Skin epidermis (tissue), 12 donors: ENCODE measurements around the gene UBE2E3.
A peak's percentile ranks its signal among the peaks of the same experiment; 100 is the strongest.

Experiments used
- H3K27ac ChIP-seq, 21 experiments: fragments of 200-600 bp; sonication (generic) in 11 of 21; one replicate each; pipeline ENCODE4 v1.5.0; 2020; ENCODE audit warnings: mild to moderate bottlenecking in 3 of 21, inconsistent platforms in 2 of 21, moderate library complexity in 2 of 21
- H3K4me3 ChIP-seq, 7 experiments: fragments of 200-600 bp; sonication (generic) in 2 of 7; one replicate each; pipeline ENCODE4 v1.5.0; 2020; ENCODE audit warnings: inconsistent platforms in 2 of 7, mild to moderate bottlenecking in 2 of 7, moderate library complexity in 1 of 7

Gene UBE2E3

DNA sequence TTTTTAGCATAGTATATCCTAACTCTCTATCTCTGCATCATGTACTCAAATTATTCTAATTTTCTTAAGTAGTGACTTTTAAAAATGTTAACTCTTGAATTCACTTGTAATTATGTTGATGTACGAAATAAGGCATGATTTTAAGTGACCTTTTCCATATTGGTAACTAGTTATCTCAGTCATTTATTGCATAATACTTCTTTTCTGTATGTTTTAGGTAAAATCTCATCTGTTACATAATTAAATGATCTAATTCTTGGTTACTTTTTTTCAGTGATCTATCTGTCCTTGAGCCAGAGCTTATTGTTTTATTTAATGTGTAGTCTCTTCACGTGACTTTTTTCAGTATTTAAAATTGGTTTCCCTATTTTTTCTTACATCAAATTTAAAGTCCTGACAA, 4.8 kb upstream of the UBE2E3 start:
- Histone ChIP-seq H3K4me3 (no peak overlapping the region), H3K27ac (no peak overlapping the region)

DNA sequence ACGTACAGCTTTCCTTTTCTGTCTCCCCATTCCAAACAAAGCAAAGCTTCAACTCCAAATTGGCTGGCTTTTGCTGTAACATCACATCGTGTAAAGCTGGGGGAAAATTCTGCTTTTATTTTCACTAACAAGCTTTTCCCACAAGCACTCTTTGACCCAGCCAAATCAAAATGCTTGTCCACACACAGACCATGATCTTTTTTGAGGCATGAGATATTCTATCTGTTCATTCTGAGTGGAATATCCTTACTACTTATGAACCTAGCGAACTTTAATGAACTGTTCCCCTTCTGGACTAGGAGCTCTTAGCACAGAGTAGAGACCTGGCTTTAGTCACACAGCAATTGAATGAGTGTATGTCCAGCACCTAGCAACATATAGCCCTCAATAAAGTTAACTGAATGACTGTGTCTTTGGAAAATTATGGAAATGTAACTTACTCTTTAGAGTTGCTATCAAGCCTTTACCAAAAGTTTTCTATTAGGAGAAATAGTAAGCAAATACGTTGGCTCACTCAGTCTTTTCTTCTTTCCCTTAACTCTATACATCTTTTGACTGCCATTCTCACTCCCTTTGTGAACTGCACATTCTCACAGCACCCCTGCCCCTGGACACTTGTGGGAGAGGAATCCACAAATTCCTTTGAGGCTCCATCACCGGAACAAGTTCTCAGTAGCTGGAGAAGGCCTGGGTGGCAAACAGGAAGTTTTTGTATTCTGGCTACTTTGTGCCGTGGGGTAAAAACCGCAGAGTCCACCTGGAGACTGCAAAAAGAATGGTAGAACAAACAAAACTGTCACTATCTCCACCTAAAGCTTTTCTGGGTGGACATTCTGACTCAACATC, 1.3 kb upstream of the UBE2E3 start:
- H3K4me3 ChIP-seq: peak overlapping the region in 2 of 7 experiments; percentile 50 to 61

DNA sequence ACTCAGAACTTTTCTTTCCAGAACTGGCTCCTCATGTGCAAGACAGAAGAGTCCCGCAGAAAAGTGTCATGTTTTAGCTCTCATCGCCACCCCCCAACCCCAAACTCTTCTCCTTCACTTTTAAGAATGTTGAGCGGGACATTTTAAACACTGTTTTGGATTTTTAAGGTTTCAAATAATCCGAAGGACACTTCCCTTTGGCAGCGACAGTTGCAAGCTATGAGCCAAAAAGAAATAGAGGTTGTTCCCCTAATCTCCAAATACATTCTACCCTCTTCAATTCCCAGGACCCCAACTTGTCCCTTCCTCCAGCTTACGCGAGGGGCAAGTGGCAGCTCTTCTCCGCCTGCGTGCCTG, 678 bp upstream of the UBE2E3 start:
- peak overlapping the region; percentile 44 to 92 (median 86) for H3K27ac ChIP-seq
- peak overlapping the region; percentile 50 to 84 (median 65) for H3K4me3 ChIP-seq

More for the DNA sequence above, 1.3 kb upstream of the UBE2E3 start:
- peak overlapping the region in 10 of 21 experiments; percentile 15 to 90 (median 86) for H3K27ac ChIP-seq

DNA sequence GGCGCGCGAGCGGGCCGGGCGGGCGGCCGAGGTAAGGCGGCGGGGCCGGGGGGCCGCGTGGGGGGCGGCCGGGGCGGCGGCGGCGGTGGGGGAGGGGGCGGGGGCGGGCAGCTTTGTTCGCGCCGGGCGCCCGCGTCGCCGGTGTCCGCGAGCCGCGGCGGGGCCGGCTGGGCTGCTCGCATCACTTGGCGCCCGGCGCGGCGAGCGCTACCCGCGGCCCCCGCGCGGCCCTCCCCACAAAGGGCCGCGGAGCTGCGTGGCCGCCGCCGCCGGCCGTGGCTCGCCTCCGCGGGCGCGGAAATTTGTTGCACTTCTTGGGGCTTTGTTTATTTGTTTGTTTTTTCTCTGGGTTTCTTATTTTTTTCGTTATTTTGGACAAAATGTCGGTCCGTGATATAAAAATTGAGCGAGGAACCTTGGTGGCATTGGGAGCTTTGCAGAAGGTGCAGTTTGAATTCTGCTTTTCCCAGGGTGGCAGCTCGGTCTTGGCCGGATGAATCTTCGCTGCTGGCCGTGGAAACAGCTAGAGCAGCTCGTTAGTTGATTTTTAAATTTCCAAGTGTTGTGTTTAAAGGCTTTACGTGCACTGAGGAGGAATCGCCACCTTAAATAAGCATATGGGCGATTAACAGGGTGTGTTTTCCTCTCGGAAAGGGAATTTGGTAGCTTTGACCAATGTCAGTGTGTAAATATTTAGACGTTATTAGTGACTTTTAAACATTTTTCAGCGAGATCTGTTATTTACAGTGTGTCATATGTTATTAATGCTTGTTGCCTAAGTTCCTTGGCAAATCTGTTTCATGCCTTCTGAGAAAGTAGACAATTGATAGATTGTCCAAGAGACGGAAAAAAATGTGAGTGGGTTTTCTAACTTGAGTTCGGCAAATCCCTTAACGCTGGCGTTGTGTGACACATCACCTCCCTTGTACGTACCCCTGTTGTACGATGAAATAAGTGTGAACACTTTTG, 822 bp downstream of the UBE2E3 start:
- peak overlapping the region; percentile 33 to 92 (median 84) for H3K27ac ChIP-seq
- peak overlapping the region; percentile 57 to 84 (median 65) for H3K4me3 ChIP-seq

DNA sequence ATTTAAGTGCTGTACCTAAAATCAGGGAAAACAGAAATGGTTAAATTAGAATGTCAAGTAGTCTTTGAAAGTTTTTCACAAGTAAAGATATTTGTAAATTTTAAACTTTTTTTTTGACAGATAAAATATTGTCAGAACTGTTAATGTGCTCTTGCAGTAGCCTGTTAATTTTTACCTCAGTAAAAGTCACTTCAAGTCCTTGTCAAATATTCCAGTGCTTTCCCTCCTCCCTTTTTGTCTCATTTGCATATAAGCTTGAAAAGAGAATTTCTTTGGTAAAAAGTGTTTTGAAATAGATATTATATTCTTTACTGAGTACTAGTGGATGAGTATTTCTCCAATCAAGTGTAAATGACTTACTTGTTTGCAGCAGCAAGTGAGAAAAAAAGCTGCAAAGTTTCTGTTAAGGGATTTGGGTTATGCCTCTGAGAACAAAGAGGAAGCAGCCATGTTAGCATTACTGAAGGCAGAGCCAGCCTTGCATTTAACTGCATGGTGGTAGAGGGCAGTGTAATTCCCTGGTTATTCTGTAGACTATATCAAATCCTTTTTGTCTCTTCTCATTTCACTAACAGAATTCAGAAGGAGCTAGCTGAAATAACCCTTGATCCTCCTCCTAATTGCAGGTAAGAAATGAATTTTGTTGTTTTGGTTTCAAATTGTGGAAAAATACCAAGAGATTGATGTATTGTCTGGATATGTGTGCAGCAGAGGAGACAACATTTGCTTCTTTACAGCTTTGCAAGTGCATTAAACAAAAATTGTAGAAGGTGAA, 3.2 kb downstream of the UBE2E3 start:
- H3K4me3 ChIP-seq: no peak overlapping the region
- no peak overlapping the region for H3K27ac ChIP-seq

DNA sequence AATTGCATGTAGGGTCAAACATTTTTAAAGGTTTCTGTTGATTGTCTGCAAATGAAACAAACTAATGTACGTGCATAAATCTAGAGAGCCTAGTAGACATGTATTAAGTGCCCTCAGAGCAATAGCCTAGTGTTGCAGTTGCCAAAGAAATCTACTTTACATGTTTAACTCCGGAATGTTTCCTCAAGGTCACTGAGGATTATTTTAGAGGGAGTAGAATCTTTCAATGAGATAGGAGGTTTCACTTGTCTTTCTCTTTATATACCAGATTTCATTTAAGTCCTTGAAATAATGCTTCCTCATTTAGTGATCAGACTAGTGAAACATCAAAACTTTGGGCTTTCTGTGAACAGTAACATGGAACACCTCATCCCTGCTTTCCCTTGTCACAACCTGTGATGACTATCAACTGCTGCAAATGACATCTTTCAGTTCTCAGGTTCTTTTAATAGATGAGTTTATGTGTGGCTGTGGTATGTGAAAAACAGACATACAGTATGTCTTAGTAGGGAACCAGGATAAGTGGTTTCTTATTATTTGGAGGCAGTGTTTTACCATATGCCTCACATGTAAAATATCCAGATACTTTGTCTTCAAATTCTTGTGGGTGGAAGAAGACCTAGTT, 5.5 kb downstream of the UBE2E3 start:
- Histone ChIP-seq H3K4me3 (no peak overlapping the region), H3K27ac (no peak overlapping the region)

DNA sequence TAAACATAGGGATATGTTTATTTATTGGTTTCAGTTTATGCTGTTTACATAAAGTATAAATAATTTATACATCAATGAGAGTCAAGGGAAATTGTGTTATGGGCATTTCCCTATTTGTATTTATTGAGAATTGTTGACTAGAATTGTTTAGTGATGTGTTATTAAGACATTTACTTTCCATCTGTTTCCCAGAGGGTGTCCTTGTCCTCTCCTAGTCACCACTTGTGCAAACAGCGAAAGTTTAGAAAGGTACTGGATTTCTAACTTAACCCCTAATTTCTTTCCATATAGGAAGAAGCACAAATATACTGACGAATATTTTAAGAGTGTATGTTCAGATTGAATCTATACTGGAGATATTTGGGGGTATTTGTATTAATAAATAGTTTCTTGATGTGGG, 6.7 kb downstream of the UBE2E3 start:
- Histone ChIP-seq H3K4me3 (no peak overlapping the region), H3K27ac (no peak overlapping the region)

DNA sequence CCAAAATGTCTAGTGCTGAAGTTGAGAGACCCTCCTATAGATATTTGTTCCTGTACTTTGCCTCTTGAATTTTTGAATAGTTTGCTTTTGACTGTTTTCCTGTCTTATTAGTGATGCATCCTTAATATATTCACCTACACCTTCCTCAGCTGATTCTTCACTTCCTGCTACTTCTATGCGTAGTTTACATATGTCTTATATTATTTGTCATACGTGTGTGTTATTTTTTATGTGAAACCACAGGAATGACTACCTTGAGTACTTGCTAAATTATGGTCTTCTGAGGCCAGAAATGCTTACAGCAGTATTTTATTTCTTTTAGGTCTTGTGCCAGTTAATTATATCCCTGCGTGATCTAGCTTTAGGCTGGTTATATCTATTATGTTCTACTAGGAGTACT, 9.9 kb downstream of the UBE2E3 start:
- H3K4me3 ChIP-seq: no peak overlapping the region
- no peak overlapping the region for H3K27ac ChIP-seq

DNA sequence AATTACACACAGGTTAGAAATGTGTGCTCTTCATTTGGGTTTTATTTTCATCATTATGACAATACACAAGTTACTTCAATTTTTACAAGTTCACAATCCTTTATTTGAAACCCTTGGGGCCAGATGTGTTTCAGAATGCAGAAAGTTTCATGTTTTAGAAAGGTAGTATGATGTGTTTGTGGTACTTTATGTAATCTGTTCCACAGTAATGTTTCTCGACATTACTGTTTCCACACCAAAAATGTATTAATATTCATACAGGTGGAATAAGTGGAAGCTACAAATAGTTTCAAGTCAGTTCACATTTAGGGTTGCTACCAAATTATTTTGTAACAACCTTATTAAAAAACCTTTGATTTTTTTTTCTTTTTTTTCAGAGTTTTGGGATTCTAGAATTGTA, 10.4 kb downstream of the UBE2E3 start:
- Histone ChIP-seq H3K4me3 (no peak overlapping the region), H3K27ac (no peak overlapping the region)

DNA sequence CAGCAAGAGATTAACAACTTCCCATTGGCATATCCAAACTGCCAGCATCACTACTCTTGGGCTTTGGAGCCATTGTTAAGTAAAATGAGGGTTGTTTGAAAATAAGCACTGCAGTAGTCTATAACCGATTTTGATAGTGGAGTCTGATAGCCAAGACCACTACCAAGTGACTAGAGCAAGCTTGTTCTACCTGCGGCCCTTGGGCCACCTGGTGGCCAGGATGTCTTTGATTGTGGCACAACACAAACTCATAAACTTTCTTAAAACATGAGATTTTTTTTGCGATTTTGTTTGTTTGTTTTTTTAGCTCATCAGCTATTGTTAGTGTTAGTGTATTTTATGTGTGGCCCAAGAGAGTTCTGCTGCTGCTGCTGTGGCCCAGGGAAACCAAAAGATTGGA, 11.0 kb downstream of the UBE2E3 start:
- Histone ChIP-seq H3K4me3 (no peak overlapping the region), H3K27ac (no peak overlapping the region)

DNA sequence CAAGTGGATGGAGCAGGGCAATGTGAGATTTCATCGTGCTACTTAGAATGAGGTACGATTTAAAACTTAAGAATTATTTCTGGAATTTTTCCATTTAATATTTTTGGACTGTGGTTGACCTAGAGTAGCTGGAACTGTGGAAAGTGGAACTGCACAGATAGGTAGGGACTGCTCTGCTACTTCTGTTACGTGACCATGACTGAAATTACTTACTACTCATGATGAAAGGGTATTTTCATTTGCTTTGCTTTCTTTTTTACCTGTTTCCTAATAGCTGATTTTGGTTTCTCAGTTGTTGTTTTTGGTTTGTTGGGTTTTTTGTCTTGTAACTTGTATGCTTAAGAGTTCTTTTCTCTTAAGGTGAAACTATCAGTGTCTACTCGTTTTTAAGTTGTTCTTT, 11.4 kb downstream of the UBE2E3 start:
- Histone ChIP-seq H3K4me3 (no peak overlapping the region), H3K27ac (no peak overlapping the region)

DNA sequence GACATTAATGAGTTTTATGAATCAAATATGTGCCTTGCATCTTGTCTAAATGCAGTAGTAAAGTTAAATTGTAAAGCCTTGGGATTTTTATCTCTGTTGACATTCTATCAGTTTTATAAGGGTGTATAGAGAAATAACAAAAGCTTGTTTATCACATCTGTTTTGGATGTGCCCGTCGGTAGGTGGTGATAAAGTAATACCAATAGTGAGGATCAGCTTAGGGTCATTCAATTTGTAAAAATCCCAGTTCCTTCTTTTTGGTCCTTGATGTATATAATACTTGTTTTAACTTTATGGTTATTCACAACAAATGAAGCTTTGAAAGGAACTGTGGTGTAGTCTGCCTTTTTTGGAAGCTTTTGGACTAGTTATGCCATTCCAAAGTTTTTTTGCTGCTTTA, 12.6 kb downstream of the UBE2E3 start:
- Histone ChIP-seq H3K27ac (no peak overlapping the region), H3K4me3 (no peak overlapping the region)

DNA sequence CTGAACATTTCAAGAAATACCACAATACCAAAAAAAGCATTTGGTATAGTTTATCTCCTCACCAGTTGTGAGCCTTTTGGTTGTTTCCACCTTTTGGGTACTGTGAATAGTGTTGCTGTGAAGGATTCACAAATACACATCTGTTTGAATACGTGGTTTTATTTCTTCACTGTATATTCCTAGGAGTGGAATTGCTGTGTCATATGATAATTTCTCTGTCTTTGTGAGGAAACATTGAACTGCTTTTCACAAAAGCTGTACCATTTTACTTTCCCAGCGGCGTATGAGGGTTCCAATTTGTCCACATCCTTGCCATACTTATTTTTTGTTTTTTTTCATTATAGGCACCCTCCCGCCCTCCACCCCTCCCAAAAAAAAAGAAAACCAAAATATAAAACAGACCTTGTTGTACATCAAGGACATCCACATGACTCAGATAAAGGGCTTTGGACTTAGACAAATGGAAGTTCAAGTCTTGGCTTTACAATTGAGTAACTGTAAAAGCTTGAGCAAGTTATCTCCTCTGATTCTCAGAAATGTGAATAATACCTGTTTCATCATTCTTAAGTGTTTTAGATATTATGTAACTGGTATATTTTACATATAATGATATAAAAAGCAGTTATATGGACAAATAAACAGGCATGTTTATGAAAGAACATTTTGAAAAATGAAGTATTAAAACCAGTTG, 19.0 kb downstream of the UBE2E3 start:
- no peak overlapping the region for H3K27ac ChIP-seq
- no peak overlapping the region for H3K4me3 ChIP-seq

DNA sequence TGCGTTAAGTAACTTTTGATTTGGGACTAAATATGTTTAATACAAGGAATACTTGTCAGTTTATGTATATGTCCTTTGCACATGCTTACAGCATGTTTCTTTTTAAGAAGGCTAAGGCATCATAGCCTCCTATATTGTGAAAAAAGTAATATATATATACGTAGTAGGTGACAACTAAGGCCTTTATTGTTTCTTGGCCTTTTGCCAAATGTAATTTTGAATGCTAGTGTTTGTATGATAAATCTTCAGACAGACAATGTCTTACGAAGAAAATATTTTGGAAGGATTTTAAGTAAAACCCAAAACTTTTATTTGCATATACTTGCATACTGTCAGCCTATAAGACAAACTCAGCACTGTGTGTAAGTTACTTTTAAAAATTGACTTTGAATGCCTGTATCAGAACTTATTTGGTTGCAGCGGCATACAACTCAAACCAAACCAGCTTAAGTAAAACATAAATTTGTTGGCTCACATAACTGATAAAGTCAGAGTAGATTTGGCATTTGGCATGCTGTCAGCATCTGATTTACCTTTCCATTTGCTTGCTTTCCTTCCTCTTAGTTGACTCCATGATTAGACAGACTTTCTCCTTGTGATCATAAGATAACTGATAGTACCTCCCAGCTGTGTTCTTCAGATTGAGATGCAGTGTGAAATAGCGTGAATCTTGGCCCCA, 24.4 kb downstream of the UBE2E3 start:
- Histone ChIP-seq H3K4me3 (no peak overlapping the region), H3K27ac (no peak overlapping the region)

DNA sequence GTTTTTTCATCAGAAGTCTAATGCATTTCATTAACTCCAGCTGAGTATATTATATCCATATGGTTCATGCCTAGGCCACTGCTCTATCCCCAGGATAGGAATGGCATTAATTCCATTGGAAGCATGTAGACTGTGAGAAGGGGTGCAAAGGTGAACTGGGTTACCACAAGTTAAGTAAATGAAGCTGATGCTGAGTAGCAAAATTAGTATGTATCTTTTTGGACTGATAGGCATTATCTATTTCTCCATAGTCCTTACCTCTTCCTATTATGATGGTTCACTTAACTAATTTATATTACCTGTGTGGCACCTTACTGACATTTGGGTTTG, 24.9 kb downstream of the UBE2E3 start:
- Histone ChIP-seq H3K4me3 (no peak overlapping the region), H3K27ac (no peak overlapping the region)

DNA sequence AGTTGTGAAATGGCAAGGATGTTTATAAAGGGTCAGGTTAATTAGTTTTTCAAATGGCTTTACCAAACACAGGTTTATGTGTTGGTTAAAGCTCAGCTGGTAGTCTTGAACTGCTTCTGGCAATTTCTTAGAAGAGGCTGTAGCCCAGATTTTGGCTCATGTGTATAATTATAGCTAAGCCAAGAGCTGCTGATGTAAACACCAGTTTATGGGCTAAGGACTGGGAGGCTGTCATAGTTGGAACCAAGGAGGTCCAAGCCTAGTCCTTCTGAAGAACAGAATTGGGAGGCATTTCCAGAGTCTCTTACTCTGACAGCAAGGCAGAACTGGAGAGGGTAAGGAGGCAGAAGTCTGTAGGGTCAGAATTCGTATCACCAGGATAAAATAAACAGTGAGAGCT, 25.4 kb downstream of the UBE2E3 start:
- H3K27ac ChIP-seq: no peak overlapping the region

DNA sequence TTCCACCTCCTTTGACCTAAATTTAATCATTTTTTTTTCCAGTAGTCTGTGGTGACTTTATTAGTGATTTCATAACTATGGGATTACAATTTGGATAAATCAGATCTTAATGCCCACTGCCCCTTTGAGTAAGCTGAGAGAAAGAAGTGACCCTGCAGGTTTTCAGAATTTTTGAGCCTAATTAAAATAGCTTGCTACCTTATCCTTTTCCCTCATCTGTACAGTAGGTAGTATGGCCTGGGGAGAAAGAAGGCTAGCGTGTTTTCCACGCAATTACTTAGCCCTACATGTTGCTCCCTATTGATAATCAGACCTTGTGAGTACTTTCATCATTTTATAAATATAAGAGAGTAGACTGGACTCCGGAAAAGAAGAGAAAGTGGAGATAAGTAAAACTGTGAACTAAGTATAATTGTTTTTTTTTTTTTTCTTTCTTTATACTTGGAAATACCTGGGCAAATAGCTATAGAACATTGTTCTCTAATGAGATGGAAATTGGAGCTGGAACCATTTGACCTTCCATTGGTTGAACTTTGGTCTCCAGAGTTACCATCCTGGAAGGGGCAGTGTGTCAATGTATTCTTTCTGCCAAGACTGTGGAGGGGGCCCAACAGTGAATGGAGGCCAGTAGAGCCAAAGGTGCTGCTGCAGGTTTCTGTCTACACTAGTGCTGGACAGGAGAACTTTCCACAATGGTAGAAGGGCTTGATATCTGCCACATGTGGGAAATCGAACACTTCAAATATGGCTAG, 26.9 kb downstream of the UBE2E3 start:
- Histone ChIP-seq H3K27ac (no peak overlapping the region), H3K4me3 (no peak overlapping the region)

More for the DNA sequence above, 25.4 kb downstream of the UBE2E3 start:
- no peak overlapping the region for H3K4me3 ChIP-seq

DNA sequence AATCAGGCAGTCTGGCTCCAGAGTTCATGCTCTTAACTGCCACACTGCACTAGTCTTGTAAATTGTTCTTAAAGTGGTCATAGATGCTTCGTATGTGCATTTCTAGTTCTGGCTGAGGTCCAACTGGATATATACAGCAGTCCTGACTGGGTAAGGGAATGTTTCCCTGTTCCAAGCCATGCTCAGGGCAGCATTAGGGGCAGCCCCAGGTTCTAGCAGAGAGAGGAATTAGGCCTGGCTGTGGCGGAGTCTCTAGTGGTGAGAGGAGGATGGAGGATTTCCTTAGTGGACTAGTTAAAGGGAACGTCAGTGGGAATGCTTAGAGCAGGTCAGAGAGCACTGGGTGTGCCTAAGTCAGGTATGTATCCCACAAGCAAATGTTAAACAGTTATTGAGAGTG, 28.0 kb downstream of the UBE2E3 start:
- H3K27ac ChIP-seq: no peak overlapping the region
- H3K4me3 ChIP-seq: no peak overlapping the region
